ENCODE results near the gene DNMT3B. TPM values are rescaled to one million over a fixed set of nuclear protein-coding genes. Genes with fewer than 3 reads are reported as not detected.
"Not testable (repeated sequence)": the region's sequence is repeated elsewhere in the genome, so short reads cannot be mapped to it uniquely, and the experiment has no call there.

DNMT3B gene
- 3.7 and 5.4 TPM in 2 replicates for total RNA-seq (2014; rRNA removed; shearing (Covaris generic))

DNA sequence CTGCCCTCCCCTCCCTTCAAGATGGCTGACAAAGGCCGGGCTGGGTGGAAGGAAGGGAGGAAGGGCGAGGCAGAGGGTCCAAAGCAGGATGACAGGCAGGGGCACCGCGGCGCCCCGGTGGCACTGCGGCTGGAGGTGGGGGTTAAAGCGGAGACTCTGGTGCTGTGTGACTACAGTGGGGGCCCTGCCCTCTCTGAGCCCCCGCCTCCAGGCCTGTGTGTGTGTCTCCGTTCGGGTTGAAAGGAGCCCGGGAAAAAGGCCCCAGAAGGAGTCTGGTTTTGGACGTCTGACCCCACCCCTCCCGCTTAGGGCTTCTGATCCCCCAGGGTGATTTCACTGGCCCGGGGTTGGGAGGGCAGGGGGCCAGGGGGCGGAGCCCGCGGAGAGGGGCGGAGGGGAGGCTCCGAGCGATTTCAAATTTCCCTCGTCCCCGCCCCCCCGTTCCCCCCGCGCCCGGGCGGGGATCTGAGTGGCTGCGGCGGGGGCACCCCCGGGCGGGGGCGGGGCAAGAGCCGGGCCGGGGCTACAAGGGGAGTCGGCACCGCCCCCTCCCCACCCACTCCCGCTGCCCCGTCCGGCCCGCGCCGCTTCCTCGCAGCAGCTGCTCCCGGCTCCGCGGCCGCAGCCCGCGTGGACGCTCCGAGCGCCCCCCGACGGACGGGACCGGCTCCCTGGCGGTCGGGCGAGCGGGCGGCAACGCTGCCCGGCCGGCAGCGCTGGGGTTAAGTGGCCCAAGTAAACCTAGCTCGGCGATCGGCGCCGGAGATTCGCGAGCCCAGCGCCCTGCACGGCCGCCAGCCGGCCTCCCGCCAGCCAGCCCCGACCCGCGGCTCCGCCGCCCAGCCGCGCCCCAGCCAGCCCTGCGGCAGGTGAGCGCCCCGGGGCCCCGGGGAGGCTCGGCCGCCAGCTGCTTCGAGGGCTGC, at the start of gene DNMT3B:
DNMT3B (plus strand) TSS at position 555 of the 923 bp plus-strand sequence. CDS start 17,939 bp downstream, outside the sequence.
- DNase-seq (ENCODE audit: low read depth) = peak; percentile 85

DNA sequence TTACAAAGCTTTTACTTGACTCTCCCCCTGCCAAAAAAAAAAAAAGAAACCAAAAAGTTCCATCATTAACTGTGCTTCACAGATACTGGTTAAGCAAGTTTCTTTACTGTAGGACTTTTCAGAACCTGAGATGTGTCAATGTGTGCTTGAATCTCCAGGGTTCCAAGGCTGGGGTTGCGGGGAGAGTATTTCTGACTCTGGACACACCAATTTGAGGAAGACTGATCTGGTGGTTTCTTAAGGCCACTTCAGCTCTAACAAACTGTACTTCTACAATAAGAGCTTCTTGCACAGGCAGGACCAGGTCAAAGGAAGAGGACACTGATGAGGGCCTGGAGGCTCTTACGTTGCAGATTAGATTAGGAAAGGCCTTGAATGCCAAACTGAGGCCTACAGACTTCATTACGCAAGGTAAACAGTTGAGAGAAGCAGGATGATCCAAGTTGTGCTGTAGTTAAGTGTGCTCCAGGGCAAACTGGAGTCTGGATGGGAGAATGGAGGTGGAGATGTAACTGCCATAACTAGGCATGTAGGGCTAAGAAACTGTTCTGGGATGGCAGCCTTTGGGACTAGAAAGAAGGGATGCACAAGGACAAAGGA, 43.3 kb upstream of the DNMT3B start:
- DNase-seq (ENCODE audit: low read depth) = no peak

DNA sequence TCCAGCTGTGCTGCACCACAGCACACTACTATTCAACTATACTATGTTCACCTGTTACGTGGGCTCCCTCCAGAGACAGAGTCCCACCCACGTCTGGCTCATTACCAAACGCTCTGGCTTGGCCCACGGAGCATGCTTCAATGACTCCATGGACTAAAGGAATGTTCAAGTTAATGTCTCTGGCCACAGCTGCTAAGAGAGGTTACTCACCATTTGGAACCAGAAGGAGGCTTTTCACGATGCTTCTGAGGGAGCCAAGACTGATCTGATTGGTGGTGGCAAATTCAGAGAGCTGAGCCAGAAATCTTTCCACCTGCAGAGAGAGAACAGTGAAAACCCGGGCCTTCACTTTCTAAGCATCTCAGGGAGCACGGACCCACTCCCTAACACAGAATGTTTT, 34.5 kb upstream of the DNMT3B start:
- DNase-seq (ENCODE audit: low read depth) = peak; percentile 51

DNA sequence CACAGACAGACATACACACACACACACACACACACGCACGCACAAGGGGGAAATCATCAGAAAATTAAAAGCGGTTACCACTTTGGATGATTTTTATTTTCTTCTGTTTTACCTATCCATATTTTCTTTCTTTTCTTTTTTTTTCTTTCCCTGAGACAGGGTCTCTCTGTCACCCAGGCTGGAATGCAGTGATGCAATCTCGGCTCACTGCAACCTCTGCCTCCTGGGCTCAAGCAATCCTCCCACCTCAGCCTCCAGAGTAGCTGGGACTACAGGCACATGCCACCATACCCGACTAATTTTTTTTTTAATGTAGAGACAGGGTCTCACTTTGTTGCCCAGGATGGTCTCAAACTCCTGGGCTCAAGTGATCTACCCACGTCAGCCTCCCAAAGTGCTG, 33.8 kb upstream of the DNMT3B start:
- not testable (repeated sequence) for DNase-seq (ENCODE audit: low read depth)

DNA sequence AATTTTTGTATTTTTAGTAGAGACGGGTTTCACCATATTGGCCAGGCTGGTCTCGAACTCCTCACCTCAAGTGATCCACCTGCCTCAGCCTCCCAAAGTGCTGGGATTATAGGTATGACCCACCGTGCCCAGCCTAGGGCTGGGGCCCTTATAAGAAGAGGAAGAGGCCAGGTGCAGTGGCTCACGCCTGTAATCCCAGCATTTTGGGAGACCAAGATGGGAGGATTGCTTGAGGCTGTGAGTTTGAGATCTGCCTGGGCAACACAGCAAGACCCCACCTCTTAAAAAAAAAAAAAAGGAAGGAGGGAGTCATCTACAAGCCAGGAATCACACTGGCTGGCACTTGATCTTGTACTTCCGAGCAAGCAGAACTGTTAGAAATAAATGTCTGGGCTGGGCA, 32.9 kb upstream of the DNMT3B start:
- DNase-seq (ENCODE audit: low read depth) = not testable (repeated sequence)

DNA sequence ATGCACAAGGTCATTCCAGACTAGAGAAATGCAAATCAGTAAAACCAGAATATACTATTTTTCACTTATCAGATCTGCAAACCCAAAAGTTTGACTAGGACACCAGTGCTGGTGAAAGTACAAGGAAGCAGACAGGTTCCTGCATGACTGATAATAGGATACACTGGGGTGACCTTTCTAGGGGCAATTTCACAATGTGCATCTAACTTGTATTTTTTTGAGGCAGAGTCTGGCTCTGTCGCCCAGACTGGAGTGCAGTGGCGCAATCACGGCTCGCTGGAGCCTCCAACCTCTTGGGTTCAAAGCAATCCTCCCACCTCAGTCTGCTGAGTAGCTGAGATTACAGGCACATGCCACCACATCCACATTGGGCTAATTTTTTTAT, 30.3 kb upstream of the DNMT3B start:
- DNase-seq (ENCODE audit: low read depth) = no peak

DNA sequence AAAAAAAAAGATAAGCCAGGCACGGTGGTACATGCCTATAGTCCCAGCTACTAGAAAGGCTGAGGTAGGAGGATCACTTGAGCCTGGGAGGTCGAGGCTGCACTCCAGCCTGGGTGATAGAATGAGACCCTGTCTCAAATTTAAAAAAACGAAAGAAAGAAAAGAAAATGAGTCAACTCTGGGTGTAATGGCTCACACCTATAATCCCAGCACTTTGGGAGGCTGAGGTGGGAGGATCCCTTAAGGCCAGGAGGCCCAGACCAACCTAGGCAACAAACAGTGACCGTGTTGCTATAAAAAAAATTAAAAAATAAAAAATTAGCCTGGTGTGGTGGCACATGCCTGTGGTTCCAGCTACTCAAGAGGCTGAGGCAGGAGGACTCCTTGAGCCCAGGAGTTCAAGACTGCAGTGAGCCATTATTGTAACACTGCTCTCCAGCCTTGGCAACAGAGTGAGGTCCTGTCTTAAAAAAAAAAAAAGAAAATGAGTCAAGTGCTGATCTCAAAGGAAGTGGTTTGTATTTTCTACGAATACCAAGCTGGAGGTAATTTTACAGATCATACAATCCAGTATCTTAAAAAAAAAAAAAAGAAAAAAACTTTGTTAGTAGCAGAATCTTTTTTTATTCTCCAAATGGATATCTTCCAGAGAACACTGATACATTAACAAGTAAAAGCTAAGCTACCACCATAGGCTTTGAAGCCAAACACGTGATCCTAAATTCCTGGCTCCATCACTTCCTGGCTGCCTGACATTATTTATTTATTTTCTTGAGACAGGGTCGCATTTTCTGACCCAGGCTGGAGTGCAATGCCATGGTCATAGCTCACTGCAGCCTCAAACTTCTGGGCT, 24.6 kb upstream of the DNMT3B start:
- DNase-seq (ENCODE audit: low read depth) = peak; percentile 62

DNA sequence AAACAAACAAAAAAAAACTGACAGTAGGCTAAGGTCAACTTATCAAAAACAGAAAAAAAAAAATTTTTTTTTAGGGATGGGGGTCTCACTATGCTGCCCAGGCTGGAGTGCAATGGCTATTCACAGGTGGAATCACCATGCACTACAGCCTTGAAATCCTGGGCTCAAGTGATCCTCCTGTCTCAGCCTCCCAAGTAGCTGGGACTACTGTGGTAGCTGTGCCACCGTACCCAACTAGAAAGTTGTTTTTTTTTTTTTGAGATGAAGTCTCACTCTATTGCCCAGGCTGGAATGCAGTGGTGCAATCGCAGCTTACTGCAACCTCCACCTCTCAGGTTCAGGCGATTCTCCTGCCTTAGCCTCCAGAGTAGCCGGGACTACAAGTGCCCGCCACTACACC, 21.0 kb upstream of the DNMT3B start:
- DNase-seq (ENCODE audit: low read depth) = no peak

DNA sequence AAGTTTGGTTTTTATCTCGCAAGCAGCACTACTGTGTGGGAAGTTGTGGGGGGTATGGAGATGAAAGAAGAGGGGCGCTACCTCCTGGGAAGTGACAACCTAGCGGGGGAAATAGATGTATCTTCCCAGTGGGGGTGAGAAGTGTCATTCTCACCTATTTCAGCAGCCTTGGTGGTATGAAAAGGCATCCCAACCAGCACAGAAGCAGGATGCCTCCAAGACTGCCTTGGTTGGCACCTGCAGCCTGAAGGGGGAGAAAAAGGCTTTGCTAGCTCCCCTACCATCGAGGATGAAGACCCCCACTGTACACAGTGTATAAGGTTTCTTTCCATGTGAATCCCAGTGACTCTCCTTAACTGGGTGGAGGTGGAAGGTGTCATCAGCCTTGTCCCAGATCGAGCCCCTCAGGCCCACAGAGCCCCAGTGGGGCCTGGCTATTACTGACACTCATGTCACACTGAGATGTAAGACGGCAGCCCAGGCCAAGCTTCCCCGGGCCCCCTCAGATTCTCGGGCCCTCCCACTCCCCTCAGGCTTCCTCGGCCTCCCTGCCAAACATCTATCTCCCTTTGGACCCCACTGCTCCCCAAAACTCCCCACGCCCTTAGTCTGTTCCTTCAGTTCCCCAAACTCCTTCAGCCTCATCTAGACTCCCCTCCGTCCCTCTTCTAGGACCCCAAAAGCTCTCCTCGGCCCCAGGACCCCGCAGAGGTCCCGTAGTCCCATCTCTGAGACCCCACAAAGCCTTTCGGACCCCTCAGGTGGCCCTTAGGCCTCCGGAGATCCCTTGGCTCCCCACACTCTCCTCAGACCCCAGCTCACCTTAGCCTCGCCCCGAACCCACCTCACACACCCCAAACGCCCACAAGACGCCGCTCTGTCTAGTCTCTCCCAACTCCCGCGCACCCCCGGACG, 19.6 kb upstream of the DNMT3B start:
- no peak for DNase-seq (ENCODE audit: low read depth)

DNA sequence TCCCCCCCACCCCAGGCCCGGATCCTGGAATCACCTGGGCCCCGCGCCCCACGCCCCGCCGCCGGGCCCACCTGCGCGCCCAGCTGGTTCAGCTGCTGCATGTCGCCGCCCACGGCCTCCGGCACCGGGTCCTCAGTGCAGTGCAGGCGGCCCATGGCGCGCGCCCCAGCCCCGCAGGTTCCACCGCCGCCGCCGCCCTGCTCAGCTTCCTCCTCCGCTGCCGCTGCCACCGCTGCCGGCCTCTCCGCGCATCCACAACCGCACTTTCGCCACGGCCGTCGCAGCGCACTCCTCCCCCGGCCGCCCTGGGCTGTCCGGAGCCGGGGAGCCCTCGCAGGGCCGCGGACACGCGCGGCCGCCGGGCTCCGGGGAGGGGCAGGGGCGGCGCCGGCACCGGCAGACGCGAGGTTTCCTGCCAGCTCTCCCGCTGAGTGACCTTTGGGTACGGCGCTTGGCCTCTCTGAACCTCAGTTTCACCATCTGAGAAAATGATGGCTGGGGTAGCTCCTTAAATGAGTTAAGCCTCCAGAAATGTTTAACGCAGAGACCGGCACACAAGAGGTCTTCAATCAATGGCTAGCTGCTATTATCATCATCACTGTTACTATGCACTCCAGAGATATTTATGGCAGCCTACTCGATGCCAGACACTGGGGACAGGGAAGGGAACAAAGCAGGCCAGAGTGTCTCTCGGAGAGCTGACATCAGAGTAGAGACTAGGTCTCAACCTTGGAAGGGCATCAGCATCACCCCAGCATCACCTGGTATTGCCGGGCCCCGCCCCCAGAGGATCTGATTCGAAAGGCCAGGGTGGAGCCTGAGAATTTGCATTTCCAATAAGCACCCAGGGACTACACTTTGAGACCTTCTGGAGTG, 18.7 kb upstream of the DNMT3B start, which contains the start of gene COMMD7:
COMMD7 (minus strand) TSS at position 231 of the 876 bp plus-strand sequence; CDS start at position 155, 76 bp downstream.
- DNase-seq (ENCODE audit: low read depth) = peak; percentile 61

DNA sequence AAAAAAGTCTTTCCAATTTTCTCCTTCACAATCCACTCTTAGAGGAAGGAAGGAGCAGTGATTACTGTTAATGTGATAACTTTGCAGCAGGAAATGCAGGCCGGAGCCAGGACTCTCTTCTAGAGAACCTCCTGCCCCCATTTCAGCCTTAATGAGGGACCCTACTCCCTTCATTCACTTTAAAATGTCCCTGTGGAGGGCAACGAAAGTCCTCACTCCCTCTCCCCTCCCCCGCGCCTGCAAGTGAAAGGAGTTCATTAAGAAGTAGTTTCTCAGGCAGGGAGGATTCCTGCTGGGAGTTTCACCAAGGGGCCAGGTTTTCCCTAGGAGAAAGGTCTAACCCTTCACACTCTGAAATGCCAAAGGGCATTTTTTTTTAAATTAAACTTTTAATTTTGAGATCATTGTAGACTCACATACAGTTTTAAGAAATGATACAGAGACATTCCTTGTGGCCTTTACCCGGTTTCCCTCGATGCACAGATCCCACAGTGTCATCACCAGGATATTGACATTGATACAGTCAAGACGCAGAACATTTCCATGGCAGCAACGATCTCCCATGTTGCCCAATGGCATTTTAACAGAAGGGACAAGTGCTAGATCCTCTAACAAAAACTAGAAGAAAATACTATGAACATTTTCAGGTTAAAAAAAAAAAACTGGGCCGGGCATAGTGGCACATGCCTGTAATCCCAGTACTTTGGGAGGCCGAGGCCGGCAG, 12.1 kb upstream of the DNMT3B start:
- no peak for DNase-seq (ENCODE audit: low read depth)

DNA sequence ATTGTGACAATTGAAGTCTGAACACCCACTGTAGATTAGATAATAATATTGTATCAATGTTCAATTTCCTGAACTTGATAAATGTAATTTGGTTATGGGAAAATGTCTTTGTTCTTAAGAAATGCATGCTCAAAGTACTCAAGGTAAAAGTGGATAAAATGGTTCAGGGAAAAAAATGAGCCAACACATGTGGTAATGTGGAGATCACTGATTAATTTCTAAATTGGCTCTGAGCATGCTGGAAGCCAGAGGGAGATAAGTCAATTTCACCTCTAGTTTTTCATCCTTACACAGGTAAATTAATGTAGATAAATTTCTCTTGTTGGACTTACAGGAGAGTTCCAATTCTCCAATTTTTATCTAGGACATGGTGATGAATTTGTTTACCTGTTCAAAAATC, 10.9 kb upstream of the DNMT3B start:
- DNase-seq (ENCODE audit: low read depth) = no peak

DNA sequence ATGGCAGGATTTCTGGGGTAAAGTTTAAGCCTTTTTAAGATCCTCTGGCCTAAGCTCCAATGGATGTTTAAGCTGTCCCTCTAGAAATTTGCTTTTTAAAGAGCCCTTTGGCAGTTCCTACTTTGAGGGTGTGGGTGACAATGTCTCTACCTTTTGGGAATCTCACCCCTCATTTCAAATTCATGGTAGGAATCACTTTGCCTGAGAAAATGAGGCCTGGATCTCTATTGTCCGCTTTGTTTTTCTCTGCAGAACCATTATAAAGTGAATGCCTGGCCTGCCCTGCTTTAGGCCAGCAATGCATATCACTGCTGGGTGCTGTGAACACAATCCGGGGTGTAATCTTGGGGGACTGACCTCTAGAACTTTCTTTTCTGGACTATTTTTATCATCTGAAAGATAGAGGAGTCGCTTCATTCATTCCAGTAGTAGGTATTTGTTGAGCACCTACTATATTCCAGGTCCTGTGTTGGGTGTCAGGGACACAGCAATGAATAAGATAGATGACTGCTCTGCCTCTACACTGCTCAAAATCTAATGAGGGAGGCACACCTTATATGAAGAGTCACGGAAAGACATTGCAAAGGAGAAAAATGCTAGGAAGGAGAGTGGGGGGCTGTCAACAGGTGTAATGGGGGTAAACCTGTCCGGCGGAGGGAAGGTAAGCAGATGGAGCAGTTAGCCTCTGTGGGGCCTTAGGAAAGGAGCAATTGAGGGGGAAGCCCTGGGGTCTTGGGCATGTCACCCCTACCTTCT, 10.3 kb upstream of the DNMT3B start:
- DNase-seq (ENCODE audit: low read depth) = no peak

DNA sequence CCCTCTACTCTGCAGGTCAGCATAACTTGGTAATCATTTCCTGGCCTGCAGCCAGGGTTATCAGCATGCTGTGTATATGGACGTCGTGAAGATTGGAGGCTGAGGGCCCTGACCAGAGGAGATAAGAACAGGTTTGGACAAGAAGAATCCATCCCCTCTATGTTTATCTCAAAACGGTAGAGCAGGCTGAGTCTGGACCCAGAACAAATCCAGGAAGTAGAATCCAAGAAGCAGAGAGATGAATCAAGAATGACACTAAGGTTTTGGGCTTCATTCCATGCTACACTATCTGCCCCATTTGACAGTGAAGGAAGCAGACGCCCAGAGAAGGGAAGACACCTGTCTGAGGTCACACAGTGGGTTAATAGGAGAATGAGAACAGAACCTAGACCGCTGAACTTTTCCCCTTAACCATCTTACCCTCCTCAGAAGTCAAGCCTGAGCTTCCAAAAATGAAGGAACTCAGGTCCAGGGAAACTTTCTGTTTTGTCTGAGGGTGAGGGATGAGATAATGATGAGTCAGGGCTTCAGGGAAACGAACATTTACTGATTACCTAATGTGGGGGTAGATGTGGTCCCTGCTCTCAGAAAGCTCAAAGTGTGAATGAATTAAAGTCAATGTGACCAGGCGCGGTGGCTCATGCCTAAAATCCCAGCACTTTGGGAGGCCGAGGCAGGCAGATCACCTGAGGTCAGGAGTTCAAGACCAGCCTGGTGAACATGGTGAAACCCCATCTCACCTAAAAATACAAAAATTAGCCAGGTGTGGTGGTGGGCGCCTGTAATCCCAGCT, 9.5 kb upstream of the DNMT3B start:
- DNase-seq (ENCODE audit: low read depth) = peak; percentile 76

DNA sequence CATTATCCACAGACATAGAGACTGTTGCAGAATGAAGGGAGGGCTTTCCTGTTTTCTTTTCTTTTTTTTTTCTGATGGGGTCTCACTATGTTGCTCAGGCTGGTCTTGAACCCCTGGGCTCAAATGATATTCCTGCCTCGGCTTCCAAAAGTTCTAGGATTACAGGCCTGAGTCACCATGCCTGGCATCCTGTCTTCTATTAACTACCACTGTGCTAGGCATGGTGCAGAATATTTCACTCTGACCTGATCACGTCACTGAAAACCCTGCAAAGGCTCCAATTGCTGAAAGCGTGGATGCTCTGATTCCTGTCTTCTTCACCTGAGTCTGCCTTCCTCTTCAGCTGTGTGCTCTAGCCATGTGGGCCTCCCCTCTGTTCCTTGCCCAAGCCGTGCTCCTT, 8.5 kb upstream of the DNMT3B start:
- DNase-seq (ENCODE audit: low read depth) = peak; percentile 57

DNA sequence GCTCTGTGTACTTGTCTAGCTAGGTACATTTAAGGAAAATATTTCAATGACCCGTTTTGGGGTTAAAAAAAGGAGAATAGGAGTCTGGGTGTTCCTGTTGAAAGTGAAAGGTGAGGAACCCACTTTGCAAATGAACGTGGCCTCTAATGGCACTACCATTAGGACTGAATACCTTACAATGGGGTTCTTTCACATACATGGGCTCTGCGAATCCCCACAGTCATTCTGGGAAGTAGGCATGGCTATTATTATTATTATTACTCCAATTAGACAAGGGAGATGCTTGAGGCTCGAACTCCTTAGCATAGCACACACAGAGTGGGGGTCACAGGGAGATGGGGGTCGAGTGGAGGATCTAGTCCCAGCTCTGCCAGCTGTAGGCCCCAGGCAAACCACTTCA, 6.0 kb upstream of the DNMT3B start:
- DNase-seq (ENCODE audit: low read depth) = no peak

DNA sequence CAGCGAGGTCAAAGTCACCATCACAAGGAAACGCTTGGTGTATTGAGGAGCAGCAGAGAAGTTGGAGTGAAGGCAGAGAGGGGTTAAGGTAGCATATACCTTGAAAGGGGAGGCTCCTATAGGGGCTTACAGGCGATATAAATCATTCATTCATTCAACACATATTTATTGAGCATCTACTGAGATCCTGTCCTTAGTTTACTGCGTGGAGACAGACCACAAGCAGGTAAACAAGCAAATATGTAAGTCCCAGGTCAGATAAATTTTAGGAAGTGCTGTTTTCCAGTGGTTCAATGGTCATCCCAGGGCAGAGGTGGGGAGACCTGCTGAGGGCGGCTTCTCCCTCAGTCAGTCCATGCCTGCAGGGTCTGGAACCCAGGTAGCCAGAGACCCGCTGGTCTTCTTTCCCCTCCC, 761 bp upstream of the DNMT3B start:
- no peak for DNase-seq (ENCODE audit: low read depth)

DNA sequence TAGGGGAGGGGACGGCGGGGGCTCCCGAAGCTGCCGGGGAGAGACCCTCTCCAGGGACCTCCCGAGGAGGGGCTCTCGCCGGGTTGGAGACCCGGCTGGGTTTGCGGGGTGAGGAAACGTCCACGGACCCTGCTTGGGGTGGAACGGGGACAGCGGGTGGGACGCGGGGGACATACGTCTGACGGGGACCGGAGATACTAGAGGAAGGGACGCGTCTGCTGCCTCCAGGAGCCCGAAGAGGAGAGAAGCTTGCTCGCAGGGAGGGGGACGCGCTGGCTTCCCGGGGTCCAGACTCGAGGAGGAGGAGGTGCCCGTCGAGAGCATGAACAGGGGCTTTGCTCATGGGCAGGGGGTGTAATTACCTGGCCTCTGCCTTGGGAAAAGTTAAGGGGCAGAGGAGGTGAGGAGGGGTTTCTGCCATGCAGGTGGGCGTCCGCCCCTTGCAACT, 593 bp downstream of the DNMT3B start:
- peak; percentile 29 for DNase-seq (ENCODE audit: low read depth)

Measured in Daoy (cell line).